Stimulated activated naive CD8-positive, alpha-beta T cell treated with anti-CD3 and anti-CD28 coated beads, Interleukin-15, Interleukin-2, amounts not matched to agents 100 U/mL and 50 U/mL, for 24 hours (primary cell): ENCODE data around the gene THOC7.

Experiments used
- ATAC-seq: fragments of 150-1000 bp; cut with Tn5 transposase; one replicate; pipeline ENCODE4 v1.10.0; 2021
- DNase-seq: peaks from one replicate; pipeline ENCODE4 v3.0.0; 2021

The THOC7 gene

DNA sequence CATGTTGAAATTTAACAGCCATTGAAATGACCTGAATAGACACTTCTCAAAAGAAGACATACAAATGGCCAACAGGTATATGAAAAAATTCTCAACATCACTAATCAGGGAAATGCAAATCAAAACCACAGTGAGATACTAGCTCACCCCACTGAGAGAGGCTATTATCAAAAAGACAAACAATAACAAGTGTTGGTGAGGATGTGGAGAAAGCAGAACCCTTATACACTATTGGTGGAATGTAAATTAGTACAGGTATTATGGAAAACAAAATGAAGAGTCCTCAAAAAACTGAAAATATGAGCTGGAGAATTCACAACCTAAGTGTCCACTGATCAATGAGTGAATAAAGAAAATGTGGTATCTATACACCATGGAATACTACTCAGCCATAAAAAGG is 21.5 kb downstream of the THOC7 start:
- ATAC-seq = no peak
- DNase-seq = no peak

DNA sequence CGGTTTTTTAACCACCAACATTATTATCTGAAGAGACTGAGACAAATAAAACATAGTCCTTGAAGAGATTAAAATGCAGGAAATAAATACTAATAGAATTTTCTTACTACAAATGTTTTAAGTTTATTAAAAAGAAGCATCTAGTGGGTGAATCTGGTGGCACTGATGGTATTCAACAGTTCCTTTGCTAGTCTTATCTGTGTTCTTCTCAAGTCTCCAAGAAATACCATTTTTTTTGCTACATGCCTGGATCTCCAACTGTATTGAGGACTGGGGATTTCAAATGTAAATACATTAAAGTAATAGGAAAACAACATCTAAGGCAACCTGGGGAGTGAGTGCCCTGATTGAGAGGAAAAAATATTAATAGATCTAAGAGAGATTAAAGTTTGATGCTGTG is 21.9 kb downstream of the THOC7 start:
- DNase-seq (no peak), ATAC-seq (no peak)

DNA sequence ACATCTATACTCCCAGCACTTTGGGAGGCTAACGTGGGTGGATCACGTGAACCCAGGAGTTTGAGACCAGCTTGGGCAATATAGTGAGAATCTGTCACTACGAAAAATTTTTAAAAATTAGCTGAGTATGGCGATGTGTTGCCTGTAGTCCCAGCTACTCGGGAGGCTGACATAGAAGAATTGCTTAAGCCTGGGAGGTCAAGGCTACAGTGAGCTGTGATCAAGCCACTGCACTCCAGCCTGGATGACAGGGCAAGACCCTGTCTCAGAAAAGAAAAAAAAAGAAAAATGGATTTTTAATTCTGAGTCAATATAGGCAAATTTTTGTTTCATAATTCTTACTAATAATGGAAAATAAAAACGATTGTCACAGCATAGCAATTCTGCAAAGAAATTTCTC is 31.2 kb downstream of the THOC7 start:
- no peak for ATAC-seq
- DNase-seq = no peak

DNA sequence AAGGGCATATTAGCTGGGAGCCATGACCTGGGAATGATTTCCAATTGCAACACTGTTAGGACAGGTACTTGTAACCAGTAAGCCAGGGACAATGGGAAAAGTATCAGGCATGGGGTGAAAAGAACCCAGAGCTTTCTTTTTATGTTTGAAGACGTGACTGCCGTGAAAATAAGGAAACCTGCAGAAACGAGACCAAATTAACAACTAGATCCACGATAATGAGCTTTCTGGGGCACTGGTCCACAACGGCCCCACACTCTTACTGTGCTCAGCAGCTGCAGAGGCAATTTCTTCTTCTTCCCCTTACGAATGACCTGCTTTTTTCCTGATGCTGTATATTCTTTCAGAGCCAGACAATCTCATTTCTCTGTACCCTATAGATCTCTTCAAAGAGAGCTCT is 33.1 kb downstream of the THOC7 start:
- DNase-seq = no peak
- ATAC-seq = no peak

DNA sequence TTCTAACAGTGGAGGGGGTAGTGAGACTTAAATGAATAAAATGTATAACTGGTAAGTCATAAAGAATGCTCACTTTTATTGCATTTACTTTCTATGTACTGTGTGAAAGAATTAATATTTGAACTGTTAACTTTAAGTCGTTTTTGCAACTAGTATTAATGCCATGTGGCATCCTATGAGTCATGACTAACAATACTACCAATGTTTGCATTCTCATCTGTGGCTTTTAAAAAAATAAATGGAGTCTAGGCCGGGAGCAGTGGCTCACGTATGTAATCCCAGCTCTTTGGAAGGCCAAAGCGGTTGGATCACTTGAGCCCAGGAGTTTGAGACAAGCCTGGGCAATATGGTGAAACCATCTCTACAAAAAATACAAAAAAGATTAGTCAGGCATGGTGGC is 39.3 kb downstream of the THOC7 start:
- DNase-seq = no peak

DNA sequence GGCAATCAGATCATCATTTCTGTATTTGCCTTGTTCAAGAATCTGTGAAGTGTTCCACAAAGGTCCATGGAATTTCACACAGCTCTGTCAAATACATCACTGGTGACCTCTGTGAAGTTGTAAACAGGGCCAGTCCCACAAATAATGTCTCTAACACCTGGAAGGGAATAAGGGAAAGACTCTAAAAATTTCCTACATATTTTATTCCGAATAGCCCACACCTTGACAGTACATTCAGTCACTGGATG is 44.5 kb downstream of the THOC7 start, which contains the start of gene C3orf49:
TSS of gene C3orf49 (plus strand) at position 149 of the 248 bp plus-strand sequence. CDS start 173 bp downstream, outside the sequence.
- no peak for ATAC-seq

More for the DNA sequence above, 39.3 kb downstream of the THOC7 start:
- ATAC-seq = no peak

DNA sequence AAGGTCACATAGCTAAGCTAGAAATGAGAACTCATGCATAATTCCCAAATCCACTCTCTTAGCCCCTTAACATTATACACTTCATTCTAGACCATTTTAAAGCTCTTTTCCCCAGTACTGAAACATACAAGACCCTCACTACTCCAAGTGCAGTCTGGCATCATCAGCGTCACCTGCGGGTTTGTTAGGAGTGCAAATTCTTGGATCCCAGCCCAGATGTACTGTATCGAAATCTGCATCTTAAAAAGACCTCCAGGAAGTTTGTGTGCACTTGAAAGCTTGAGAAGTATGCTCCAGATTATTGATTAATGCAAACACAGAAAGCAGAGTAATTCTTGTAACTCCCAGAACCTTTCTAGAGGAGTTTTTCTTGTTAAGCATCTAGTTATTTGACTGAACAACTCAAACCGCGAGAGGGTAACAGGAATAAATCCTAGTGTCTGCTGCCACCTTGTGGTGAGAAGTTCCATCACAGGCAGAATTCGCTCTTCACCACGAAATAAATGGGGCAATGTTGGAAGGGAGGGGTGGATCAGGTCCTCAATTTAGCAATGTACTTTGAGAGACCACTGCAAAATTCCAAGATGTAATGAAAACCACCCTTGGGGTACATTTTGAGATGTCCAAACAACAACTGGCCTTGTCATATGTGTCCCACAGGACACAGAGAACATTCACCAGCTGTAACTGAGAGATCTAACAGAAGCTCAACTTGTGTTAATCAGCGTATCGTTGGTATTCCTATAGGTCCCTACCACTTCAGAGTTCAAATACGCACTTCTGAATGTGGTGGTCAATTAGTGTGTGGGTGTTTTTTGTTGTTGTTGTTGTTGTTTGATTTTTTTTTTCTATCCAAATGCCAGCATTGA is 45.1 kb downstream of the THOC7 start:
- ATAC-seq = no peak
- peak; percentile 63 for DNase-seq

More for the DNA sequence above, 44.5 kb downstream of the THOC7 start, which contains the start of gene C3orf49:
- DNase-seq = no peak

DNA sequence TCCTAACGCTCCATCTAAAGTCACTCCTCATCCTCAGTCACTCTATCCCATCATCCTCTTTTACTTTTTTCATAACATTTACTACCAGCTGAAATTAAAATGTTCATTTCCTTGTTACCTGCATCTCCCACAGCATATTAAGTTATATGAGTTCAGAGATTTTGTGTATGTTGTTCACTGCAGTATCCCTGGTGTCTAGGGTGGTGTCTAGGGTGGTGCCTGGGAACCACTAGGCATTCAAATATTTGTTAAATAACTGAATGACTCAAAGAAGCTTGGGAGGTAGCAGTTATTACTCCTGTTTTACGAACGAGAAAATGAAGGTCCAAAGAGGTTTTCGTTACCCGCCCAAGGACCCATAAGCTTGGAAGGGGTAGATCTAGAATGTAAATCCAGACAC is 46.4 kb downstream of the THOC7 start:
- no peak for ATAC-seq
- DNase-seq = no peak

DNA sequence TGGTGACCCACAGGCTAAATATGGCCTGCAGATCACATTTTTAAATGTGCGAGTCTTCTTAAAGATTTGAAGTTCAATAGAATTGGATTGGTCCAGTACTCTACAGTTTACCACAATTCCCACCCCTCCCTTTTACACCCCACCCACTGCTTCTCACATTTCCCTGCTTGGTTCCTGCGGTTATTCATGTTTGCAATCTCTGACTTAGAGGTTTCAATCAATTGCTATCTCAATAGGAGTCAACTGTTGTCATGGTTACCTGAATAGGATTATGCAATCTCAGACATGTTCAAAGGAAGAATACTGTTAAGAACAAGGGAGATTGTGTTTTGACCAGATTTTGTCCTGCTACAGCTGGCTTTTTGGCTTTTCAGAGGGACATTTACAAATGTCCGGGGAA is 49.4 kb downstream of the THOC7 start:
- ATAC-seq (no peak), DNase-seq (no peak)

DNA sequence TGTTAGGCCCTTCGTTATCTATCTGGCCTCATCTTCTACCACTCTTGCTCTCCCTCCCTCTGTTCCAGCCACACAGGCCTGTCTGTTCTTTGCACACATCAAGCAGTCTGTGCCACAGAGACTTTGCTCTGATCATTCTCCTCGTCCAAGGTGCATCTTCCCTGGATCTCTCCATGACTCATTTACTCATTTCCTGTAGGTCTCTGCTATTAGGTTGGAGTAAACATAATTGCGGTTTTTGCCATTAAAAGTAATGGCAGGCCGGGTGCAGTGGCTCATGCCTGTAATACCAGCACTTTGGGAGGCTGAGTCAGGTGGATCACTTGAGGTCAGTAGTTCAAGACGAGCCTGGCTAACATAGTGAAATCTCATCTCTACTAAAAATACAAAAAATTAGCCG is 54.0 kb downstream of the THOC7 start:
- no peak for ATAC-seq

DNA sequence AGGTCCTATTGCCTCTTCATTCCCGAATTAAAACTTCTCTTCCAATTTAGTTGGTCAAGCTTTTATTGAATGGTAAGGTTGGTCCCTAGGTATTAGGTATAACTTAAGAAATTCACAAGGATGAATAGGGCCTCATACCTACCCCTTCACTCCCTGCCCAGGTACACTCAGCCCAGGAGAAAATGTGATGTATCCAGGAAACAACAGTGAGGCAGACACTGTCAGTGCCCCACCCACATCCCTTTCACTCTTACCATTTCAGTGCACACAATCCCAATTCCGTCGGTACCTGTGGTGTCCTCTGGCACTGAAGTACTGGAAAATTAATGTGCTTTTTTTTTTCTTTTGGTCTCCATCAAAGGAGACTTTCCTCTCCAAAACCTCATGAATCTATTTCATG is 55.0 kb downstream of the THOC7 start:
- ATAC-seq = no peak
- DNase-seq = no peak

More for the DNA sequence above, 54.0 kb downstream of the THOC7 start:
- DNase-seq = no peak

DNA sequence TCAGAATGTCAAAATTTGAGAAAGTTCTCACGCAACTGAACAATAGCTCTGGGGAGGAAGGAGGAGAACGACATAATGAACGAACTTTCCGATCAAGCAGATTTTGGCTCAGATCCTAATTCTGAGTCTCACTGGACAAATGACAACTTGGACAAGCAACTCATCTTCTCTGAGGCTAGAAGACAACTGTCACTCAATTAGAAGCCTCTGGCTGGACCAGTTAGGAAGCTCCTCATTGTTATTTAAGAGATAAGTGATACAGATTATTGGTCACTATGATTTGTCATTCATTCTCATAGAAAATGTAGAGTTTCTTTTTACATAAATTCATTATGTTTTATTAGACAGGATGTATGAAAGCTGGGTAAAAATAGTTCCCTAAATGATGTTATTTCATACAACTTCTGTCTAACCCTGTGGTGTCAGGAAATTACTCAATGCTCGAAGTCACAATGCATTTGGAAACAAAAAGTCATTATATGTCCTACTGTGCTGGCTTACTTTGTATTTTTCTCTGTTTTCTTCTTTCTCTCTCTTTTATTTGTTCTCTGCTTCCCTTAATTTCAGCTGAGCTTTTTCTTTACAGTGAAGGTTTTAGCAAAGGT is 55.5 kb downstream of the THOC7 start:
- no peak for ATAC-seq
- no peak for DNase-seq

DNA sequence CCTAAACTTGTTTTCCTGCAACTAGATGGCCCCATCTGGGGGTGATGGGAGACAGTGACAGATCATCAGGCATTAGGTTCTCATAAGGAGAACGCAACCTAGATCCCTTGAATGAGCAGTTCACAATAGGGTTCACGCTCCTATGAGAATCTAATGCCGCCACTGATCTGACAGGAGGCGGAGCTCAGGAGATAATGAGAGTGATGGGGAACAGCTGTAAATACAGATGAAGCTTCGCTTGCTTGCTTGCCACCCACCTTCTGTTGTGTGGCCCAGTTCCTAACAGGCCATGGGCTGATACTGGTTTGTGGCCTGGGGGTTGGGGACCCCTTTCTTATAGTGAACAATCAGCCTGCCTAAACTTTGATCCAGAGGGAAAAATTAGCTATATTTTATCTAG is 59.7 kb downstream of the THOC7 start:
- no peak for ATAC-seq
- DNase-seq = no peak

DNA sequence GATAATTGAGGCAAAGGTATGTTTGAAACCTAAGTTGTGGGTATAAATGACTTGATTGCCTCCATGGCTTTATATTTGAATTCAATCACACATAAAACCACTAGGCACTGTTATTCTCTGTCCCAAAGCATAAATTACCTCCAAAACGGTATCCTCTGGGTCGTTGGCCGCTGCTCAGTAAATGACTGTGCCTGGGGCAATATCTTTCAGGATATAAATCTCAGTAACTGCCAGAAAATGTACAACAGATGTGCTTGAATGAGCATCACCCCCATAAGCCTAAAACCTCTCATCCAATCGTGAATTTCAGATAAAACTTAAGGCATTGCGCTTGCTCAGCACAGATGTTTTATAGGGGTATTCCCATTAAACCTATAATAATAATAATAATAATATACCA is 63.5 kb downstream of the THOC7 start:
- no peak for DNase-seq
- ATAC-seq = no peak

DNA sequence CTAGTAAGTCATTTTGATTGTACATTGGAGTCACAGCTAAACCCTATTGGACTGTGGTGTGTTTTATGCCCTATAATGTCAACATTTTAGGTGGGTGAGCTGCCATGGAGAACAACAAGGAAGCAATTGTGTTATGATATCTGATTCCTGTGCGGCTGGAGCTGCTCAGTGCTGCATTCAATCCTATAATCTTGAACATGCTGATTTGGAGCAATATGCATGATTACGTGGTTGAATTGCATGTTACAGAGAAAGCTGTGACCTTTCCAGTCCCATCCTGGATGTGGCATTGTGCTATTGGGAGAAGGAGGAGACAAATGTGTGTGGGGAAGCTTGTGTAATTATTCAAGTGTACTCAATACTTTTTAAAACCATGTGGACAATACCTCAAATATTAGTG is 64.7 kb downstream of the THOC7 start:
- DNase-seq (no peak), ATAC-seq (no peak)

DNA sequence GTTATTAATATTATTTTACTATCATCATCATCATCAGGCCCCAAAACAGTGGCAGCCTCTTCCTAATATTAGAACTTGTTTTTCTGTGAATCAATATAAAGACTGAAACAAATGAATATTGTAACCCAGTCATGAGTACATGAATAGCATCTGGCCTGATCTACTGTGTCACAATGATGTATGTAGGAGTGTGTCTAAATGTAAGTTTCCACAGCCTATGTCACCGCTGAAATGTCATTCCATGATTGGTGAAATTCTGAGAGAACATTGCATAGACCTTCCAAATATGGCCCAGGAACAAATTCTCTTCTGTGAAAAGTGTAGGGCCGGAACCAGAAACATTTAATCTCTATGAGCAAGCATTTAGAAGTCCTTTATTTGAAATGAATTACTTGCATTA is 65.1 kb downstream of the THOC7 start:
- ATAC-seq (no peak), DNase-seq (no peak)

DNA sequence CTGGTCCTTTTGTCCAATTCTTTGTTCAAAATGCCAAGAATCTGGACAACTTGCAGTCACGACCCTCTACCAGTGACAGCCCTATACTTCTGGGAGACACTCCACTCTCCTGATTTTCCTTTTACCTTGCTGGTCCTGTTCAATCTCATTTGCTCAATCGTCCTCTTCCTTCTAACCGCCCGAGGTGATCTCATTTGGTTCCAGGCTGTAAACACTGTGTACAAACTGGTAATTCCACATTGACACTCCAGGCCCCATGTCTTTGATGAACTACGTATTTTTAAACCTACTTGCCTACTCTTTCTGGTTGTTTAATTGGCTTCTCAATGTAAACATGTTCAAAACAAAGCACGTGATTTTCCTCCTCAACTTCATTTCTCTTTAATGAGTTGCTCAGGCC is 68.2 kb downstream of the THOC7 start:
- ATAC-seq (no peak), DNase-seq (no peak)

DNA sequence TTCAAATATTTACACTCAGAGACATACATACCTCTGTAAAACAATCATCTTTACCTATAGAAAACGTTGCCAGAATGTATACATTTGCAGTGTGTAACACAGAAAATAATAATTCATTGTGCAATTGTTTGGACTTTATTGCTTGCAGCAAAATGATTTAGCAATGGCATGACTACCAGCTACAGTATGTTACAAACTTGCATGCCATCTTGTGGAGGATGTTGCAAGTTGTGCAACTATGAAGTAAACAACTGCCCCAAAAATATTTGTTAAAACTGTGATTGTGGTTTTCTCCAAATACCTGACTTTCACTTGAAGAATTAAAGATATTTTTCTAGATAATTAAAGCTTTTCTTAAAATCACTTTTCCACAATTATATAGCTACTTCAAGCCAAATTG is 71.6 kb downstream of the THOC7 start:
- ATAC-seq (no peak), DNase-seq (no peak)
